GM12865 (cell line): ENCODE results near the gene ZNF716.
"Not testable (repeated sequence)": the region's sequence is repeated elsewhere in the genome, so short reads cannot be mapped to it uniquely, and the experiment has no call there.

Source experiments
- DNase-seq: peaks from one replicate; pipeline ENCODE4 v3.0.0; 2010; ENCODE audit warnings: low read depth
- H3K4me3 ChIP-seq: 2 replicates; pipeline ENCODE4 v1.5.1; 2011; ENCODE audit warnings: mild to moderate bottlenecking, low read depth, low read length, control low read depth
- CTCF ChIP-seq: IDR thresholded peaks from 2 replicates; pipeline ENCODE4 v1.5.1; 2011; ENCODE audit warnings: low read length, control low read depth, low read depth, inconsistent platforms; ENCODE audit not compliant: insufficient read depth; ENCODE audit errors: missing control alignments

ZNF716 gene

GRCh38 chr7:57449904-57450303, at the start of gene ZNF716:
TSS of gene ZNF716 (plus strand) at chr7:57450177. CDS start at chr7:57450289, 112 bp downstream.
- no peak for DNase-seq
- no peak for TF ChIP-seq CTCF
- H3K4me3 ChIP-seq, result no peak within 1 kb of the TSS

GRCh38 chr7:57400531-57401155, 49.3 kb upstream of the ZNF716 start:
- no peak for TF ChIP-seq CTCF
- no peak overlapping the region for H3K4me3 ChIP-seq
- DNase-seq, result no peak

GRCh38 chr7:57403051-57403450, 46.9 kb upstream of the ZNF716 start:
- H3K4me3 ChIP-seq, DNase-seq: not testable (repeated sequence)

GRCh38 chr7:57403601-57404342, 46.2 kb upstream of the ZNF716 start:
- no peak overlapping the region for H3K4me3 ChIP-seq
- no peak for TF ChIP-seq CTCF
- no peak for DNase-seq

GRCh38 chr7:57404343-57404966, 45.5 kb upstream of the ZNF716 start:
- H3K4me3 ChIP-seq, result no peak overlapping the region
- DNase-seq, result no peak
- no peak for TF ChIP-seq CTCF

GRCh38 chr7:57404967-57405421, 45.0 kb upstream of the ZNF716 start:
- DNase-seq, result no peak
- no peak overlapping the region for H3K4me3 ChIP-seq
- TF ChIP-seq CTCF, result no peak

- no peak overlapping the region for H3K4me3 ChIP-seq
- DNase-seq, result no peak
- no peak for TF ChIP-seq CTCF
Measured at GRCh38 chr7:57407125-57407524, 42.9 kb upstream of the ZNF716 start.
